Peyer's patch (tissue), 4 donors: ENCODE results near the gene CADPS. TPM values are rescaled to one million over a fixed set of nuclear protein-coding genes. Genes with fewer than 3 reads are reported as not detected.

Experiments
- DNase-seq, 3 donors: peaks; one replicate each; pipeline ENCODE4 v3.0.0-alpha.2; 2017 to 2019
- H3K27ac ChIP-seq, 4 donors: fragments of 200-600 bp; sonication (generic); one replicate each; pipeline ENCODE4 v1.5.1; 2016 to 2019
- H3K27me3 ChIP-seq, 2 donors: fragments of 200-600 bp; sonication (generic); one replicate each; pipeline ENCODE4 v1.5.1; 2019
- H3K36me3 ChIP-seq, 3 donors: fragments of 200-600 bp; sonication (generic); one replicate each; pipeline ENCODE4 v1.5.1; 2016 to 2019
- H3K4me1 ChIP-seq, 4 donors: fragments of 200-600 bp; sonication (generic); one replicate each; pipeline ENCODE4 v1.5.1; 2016 to 2019
- H3K4me3 ChIP-seq, 4 donors: fragments of 200-600 bp; sonication (generic); 1 replicate in 3 of 4; 2 replicates in 1 of 4; pipeline ENCODE4 v1.5.1; 2016 to 2019; ENCODE audit warnings: mild to moderate bottlenecking in 1 of 4
- H3K9me3 ChIP-seq, 4 donors: fragments of 200-600 bp; sonication (generic); one replicate each; pipeline ENCODE4 v1.5.1; 2016 to 2019; ENCODE audit warnings: mild to moderate bottlenecking in 1 of 4
- POLR2A ChIP-seq, 2 donors: fragments of 450-650 bp; IDR thresholded peaks; one replicate each; pipeline ENCODE4 v1.5.1; 2017; ENCODE audit warnings: antibody characterized with exemption in 2 of 2, mild to moderate bottlenecking in 2 of 2, moderate library complexity in 2 of 2
- total RNA-seq, 4 donors: library from RNA; depleted of rRNA; stranded (reverse); fragments of >200 nt; gene quantifications; one replicate each; pipeline ENCODE4 v1.1.0, GENCODE V29; 2016
- TF ChIP-seq, protein P1 (sequence below), 6 experiments: fragments of 450-650 bp in 4 of 6; fragments of 200-600 bp in 2 of 6; sonication (generic) in 1 of 6; IDR thresholded peaks; one replicate each; pipeline ENCODE4 v1.5.1; 2017 to 2019; ENCODE audit warnings: antibody characterized with exemption in 6 of 6, mild to moderate bottlenecking in 3 of 6, moderate library complexity in 1 of 6

CADPS gene
- total RNA-seq, 4 donors from 2014 or later = 6.4 to 29.7 (median 18.1) TPM

GRCh38 chr3:62376906-62377877 is 498.0 kb downstream of the CADPS start:
- peaks cover 0 to 15% of the 10 kb centered on the region in 2 donors for H3K27me3 ChIP-seq
- H3K36me3 ChIP-seq = no peaks in the 10 kb centered on the region
- no peaks in the 10 kb centered on the region for H3K9me3 ChIP-seq
- H3K4me3 ChIP-seq = no peak overlapping the region
- no peak for DNase-seq
- no peak overlapping the region for H3K27ac ChIP-seq
- no peak for TF ChIP-seq POLR2A (IDR thresholded peaks at IDR 0.05)
- peaks cover 0 to 1% (median 0%) of the 10 kb centered on the region in 4 donors for H3K4me1 ChIP-seq

DNA sequence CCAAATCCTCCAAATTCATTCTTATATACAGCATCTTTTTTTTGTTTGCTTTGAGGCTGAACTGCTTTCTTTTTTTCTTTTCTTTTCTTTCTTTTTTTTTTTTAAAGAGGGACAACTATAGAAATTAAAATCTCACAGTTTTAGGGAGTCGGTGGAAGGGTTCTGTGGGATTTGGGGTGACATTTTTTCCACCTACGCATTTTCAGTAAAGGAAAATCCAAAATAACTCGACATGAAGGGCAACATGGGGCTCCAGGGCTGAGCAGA is 498.8 kb downstream of the CADPS start:
- DNase-seq = no peak
- Histone ChIP-seq H3K9me3 (no peaks in the 10 kb centered on the region), H3K4me1 (peaks cover 0 to 6% (median 0%) of the 10 kb centered on the region in 4 donors), H3K27me3 (peaks cover 0 to 23% of the 10 kb centered on the region in 2 donors), H3K36me3 (no peaks in the 10 kb centered on the region), H3K4me3 (no peak overlapping the region), H3K27ac (no peak overlapping the region)
- TF ChIP-seq POLR2A (IDR thresholded peaks at IDR 0.05) = no peak
- TF ChIP-seq, protein P1, sequence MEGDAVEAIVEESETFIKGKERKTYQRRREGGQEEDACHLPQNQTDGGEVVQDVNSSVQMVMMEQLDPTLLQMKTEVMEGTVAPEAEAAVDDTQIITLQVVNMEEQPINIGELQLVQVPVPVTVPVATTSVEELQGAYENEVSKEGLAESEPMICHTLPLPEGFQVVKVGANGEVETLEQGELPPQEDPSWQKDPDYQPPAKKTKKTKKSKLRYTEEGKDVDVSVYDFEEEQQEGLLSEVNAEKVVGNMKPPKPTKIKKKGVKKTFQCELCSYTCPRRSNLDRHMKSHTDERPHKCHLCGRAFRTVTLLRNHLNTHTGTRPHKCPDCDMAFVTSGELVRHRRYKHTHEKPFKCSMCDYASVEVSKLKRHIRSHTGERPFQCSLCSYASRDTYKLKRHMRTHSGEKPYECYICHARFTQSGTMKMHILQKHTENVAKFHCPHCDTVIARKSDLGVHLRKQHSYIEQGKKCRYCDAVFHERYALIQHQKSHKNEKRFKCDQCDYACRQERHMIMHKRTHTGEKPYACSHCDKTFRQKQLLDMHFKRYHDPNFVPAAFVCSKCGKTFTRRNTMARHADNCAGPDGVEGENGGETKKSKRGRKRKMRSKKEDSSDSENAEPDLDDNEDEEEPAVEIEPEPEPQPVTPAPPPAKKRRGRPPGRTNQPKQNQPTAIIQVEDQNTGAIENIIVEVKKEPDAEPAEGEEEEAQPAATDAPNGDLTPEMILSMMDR (IDR thresholded peaks at IDR 0.05) = no peak

DNA sequence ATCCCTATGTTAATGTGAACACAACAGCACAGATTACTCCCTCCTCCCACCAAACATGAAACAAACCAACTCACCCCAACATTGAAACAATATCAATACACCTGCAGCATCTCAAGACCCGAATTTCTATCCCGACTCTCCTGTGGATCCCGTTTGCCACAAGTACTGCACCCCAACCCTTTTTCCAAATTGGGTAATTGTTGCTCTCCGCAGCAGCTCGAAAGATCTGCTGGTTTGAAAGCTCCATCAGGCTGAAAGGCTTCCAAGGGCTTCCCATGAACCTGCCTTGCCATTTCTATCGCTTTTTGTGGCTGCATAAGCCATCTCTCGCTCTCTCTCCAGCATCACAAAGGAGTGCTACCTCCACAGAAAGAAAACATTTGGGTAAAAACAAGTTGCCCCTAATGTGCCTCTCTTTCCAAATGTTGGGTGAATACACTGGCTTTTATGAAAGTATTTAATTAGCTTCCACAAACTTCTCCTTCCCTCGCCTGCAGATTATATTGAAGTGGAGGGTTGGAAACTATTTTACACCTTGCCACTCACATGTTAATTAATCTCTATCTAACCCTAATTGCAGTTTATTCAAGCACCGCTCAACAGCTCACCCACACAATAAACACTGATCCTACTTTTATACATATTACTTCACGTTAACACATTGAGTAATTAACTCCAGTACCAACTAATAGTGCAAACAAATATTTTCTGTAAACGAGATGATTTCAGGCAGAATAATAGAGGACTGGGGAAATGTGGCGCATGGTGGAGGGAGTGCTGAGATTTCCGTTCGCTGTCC is 499.4 kb downstream of the CADPS start:
- Histone ChIP-seq H3K27me3 (peaks cover 0 to 25% of the 10 kb centered on the region in 2 donors), H3K9me3 (no peaks in the 10 kb centered on the region), H3K36me3 (no peaks in the 10 kb centered on the region), H3K4me3 (no peak overlapping the region), H3K27ac (no peak overlapping the region), H3K4me1 (peaks cover 0 to 6% (median 0%) of the 10 kb centered on the region in 4 donors)
- DNase-seq = no peak
- TF ChIP-seq POLR2A (IDR thresholded peaks at IDR 0.05) = no peak
- TF ChIP-seq, protein P1 (IDR thresholded peaks at IDR 0.05) = no peak

DNA sequence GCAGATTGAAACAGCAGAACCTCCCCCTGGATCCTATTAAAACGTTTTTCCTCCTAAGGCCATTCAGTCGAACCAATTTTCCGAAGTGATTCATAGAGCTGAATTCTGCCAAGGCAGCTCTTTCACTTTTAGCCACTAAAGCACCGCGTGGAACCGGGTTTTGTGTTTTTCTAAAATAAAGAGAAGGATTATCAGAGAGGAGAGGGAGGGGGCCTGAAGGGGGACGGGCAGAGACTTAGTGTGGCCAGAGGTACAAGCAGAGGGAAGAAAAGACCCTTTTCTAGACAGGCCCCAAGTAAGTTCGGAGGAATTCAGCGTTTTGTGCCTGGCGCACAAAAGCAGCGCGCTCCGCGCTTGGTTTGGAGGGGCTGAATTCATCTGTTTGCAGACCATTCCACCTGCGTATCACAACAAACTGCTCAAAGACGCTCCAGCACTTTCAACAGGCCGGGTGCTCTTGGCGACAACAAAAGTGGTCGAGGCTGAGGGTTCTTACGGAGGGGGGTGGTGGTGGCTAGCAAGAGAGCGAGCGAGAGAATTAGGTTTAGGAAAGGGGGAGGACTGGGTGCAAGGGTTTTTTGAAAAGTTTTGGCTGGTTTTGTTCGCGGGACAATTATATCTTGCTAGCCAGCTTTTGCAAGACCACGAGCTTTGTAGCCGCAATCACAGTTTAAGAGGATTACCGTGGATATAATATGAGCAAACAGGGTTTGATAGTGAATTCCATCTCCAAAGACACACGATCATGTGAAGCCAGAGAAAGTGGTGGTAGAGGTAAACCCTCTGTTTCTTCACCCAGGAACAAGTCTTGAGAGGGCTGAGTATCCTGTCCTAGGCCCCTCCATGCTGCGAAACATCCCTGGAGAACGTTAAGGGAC is 500.6 kb downstream of the CADPS start:
- no peak for DNase-seq
- Histone ChIP-seq H3K9me3 (no peaks in the 10 kb centered on the region), H3K4me3 (no peak overlapping the region), H3K27ac (no peak overlapping the region), H3K27me3 (peaks cover 0 to 28% of the 10 kb centered on the region in 2 donors), H3K36me3 (no peaks in the 10 kb centered on the region), H3K4me1 (peaks cover 0 to 6% (median 0%) of the 10 kb centered on the region in 4 donors)
- TF ChIP-seq, protein P1 (IDR thresholded peaks at IDR 0.05) = no peak
- no peak for TF ChIP-seq POLR2A (IDR thresholded peaks at IDR 0.05)

- Histone ChIP-seq H3K36me3 (no peaks in the 10 kb centered on the region), H3K4me3 (no peak overlapping the region), H3K27ac (no peak overlapping the region), H3K27me3 (peaks cover 0 to 34% of the 10 kb centered on the region in 2 donors), H3K4me1 (peaks cover 0 to 13% (median 0%) of the 10 kb centered on the region in 4 donors), H3K9me3 (no peaks in the 10 kb centered on the region)
- no peak for TF ChIP-seq POLR2A (IDR thresholded peaks at IDR 0.05)
- TF ChIP-seq, protein P1 (IDR thresholded peaks at IDR 0.05) = no peak
- no peak for DNase-seq
These were observed 501.4 kb downstream of the CADPS start for GRCh38 chr3:62373714-62374333.
